NB4 (cell line): Measurements from ENCODE around the gene ISM1.

Experiments
- DNase-seq: peaks from one replicate; pipeline ENCODE4 v3.0.0; 2010; ENCODE audit warnings: low read depth
- H3K4me3 ChIP-seq: one replicate; pipeline ENCODE4 v1.5.1; 2011; ENCODE audit warnings: mild to moderate bottlenecking, low read depth, low read length, moderate library complexity
- MYC ChIP-seq: IDR thresholded peaks from 2 replicates; pipeline ENCODE4 v1.6.1; 2011; ENCODE audit warnings: low read depth, low read length
- POLR2A ChIP-seq: IDR thresholded peaks from 2 replicates; pipeline ENCODE4 v1.6.1; 2011; ENCODE audit warnings: mild to moderate bottlenecking; ENCODE audit not compliant: insufficient read length; ENCODE audit errors: extremely low read depth
- TF ChIP-seq, protein P1 (sequence below): IDR thresholded peaks from 2 replicates; pipeline ENCODE4 v1.6.1; 2011; ENCODE audit warnings: low read depth, low read length
- TF ChIP-seq, protein P2 (sequence below): IDR thresholded peaks from one replicate; pipeline ENCODE4 v1.5.1; 2012; ENCODE audit warnings: low read depth, low read length

ISM1 gene

DNA sequence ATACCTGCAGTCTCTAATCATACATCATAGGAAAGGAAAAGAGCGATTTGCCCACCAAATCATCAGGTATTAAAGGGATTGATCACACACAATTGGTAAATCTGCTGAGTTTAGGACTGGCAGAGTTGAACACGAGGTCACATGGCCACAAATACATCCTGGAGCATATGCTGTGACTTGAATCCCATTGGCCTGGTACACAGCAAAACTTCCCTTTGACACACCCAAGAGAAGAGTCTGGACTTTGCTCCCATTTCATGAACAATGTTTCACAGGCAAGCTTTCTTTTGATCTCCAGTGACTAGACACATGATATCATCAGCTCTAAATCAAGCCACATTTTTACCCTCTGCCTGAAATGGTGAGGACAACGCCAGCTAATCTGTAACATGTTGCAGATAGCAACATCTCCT lies 117.9 kb downstream of the ISM1 start:
- H3K4me3 ChIP-seq, result no peak overlapping the region
- no peak for TF ChIP-seq POLR2A
- TF ChIP-seq, protein P1, sequence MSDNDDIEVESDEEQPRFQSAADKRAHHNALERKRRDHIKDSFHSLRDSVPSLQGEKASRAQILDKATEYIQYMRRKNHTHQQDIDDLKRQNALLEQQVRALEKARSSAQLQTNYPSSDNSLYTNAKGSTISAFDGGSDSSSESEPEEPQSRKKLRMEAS, result no peak
- no peak for TF ChIP-seq MYC
- TF ChIP-seq, protein P2, sequence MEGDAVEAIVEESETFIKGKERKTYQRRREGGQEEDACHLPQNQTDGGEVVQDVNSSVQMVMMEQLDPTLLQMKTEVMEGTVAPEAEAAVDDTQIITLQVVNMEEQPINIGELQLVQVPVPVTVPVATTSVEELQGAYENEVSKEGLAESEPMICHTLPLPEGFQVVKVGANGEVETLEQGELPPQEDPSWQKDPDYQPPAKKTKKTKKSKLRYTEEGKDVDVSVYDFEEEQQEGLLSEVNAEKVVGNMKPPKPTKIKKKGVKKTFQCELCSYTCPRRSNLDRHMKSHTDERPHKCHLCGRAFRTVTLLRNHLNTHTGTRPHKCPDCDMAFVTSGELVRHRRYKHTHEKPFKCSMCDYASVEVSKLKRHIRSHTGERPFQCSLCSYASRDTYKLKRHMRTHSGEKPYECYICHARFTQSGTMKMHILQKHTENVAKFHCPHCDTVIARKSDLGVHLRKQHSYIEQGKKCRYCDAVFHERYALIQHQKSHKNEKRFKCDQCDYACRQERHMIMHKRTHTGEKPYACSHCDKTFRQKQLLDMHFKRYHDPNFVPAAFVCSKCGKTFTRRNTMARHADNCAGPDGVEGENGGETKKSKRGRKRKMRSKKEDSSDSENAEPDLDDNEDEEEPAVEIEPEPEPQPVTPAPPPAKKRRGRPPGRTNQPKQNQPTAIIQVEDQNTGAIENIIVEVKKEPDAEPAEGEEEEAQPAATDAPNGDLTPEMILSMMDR, result no peak
- no peak for DNase-seq

DNA sequence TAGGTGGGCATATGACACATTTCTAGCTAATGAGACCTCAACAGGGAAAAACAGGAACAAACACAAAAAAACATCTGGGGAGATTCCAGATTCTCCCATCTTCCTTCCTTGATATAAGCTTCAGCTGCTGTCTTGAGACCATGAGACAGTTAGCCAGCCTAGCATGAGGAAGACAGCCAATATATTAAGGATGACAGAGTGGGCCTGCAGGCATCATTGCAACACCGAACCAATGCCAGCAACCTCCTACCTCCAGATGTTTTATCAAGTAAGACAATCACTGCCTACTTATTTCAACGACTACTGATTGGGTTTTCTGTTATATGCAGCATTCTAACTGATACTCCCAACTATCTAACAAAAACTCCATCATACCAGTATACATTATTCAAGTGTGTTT lies 119.0 kb downstream of the ISM1 start:
- DNase-seq, result no peak
- TF ChIP-seq POLR2A (no peak), MYC (no peak)
- TF ChIP-seq, protein P2, result no peak
- TF ChIP-seq, protein P1, result no peak
- no peak overlapping the region for H3K4me3 ChIP-seq

GRCh38 chr20:13341737-13342393 lies 120.8 kb downstream of the ISM1 start:
- no peak for DNase-seq
- no peak overlapping the region for H3K4me3 ChIP-seq
- TF ChIP-seq, protein P1, result no peak
- no peak for TF ChIP-seq POLR2A
- no peak for TF ChIP-seq MYC
- TF ChIP-seq, protein P2, result no peak

GRCh38 chr20:13342469-13343242 lies 121.6 kb downstream of the ISM1 start:
- no peak overlapping the region for H3K4me3 ChIP-seq
- TF ChIP-seq, protein P2, result no peak
- TF ChIP-seq MYC, result no peak
- TF ChIP-seq, protein P1, result no peak
- no peak for TF ChIP-seq POLR2A
- DNase-seq, result no peak

DNA sequence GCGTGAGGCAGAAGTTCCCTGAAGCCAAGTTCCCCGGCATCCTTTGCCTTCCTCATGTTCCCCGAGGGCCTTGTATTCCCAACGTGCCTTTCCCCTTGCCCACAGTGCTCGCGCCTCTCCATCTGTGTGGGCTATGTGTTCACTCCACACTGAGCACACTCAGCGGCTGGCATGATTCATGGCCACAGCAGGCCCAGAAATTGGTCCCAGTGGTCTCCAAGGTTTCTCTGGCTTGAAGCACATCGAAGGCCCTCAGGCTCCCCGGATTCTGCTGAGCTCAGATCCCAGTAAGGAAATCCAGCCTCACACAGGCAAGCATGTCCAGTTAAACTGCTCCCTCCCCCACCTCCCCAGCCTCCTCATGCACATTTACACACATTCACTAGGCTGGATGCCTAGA lies 123.6 kb downstream of the ISM1 start:
- TF ChIP-seq, protein P1, result no peak
- no peak for TF ChIP-seq MYC
- no peak for TF ChIP-seq POLR2A
- TF ChIP-seq, protein P2, result no peak
- DNase-seq, result no peak
- H3K4me3 ChIP-seq, result no peak overlapping the region
